Measurements from ENCODE around the gene LIMCH1. TPM values are rescaled to one million over a fixed set of nuclear protein-coding genes. Genes with fewer than 3 reads are reported as not detected.

Gene LIMCH1
- total RNA-seq, 1 donor from 2014 or later, result 7.1 TPM

GRCh38 chr4:41509451-41509866 lies 28.5 kb upstream of the LIMCH1 start:
- no peaks in the 10 kb centered on the region for H3K9me3 ChIP-seq (ENCODE audit: insufficient read depth, low read depth, low read length)
- no peak overlapping the region for H3K27ac ChIP-seq (ENCODE audit: low read depth, low read length)
- peaks cover 19% of the 10 kb centered on the region for H3K4me1 ChIP-seq (ENCODE audit: insufficient read depth, low read length)
- no peak overlapping the region for H3K4me3 ChIP-seq (ENCODE audit: insufficient read depth, low read depth, low read length)
- H2AFZ ChIP-seq (ENCODE audit: low read depth, low read length), result no peak overlapping the region
- H3K4me3 Mint-ChIP-seq (ENCODE audit: unreplicated experiment), result no peak overlapping the region
- H3K27ac Mint-ChIP-seq (ENCODE audit: unreplicated experiment), result no peak overlapping the region
- no peaks in the 10 kb centered on the region for H3K79me2 ChIP-seq (ENCODE audit: insufficient read depth, low read length)
- H3K4me2 ChIP-seq (ENCODE audit: low read length), result no peak overlapping the region
- no peak for DNase-seq (ENCODE audit: low read depth)
- H3K4me1 Mint-ChIP-seq (ENCODE audit: low read depth, unreplicated experiment), result peaks cover 9% of the 10 kb centered on the region
- TF ChIP-seq CTCF (IDR thresholded peaks at IDR 0.05; ENCODE audit: insufficient read depth, low read depth, low read length) (no peak), EZH2 (IDR thresholded peaks at IDR 0.05; ENCODE audit: insufficient read depth, low read length) (no peak)
- peaks cover 5% of the 10 kb centered on the region for H3K9me3 Mint-ChIP-seq (ENCODE audit: unreplicated experiment)
- H3K9ac ChIP-seq (ENCODE audit: low read length), result no peak overlapping the region
- no peaks in the 10 kb centered on the region for H4K20me1 ChIP-seq (ENCODE audit: insufficient read depth, low read length)
- FAIRE-seq, result no peak
- no peaks in the 10 kb centered on the region for H3K27me3 ChIP-seq (ENCODE audit: insufficient read depth, low read length)
- no peaks in the 10 kb centered on the region for H3K27me3 Mint-ChIP-seq (ENCODE audit: low read depth, unreplicated experiment)
- H3K36me3 Mint-ChIP-seq (ENCODE audit: low read depth, unreplicated experiment), result no peaks in the 10 kb centered on the region
- H3K36me3 ChIP-seq (ENCODE audit: insufficient read depth, low read length), result no peaks in the 10 kb centered on the region

GRCh38 chr4:41510179-41510578 lies 27.8 kb upstream of the LIMCH1 start:
- Histone ChIP-seq H3K4me2 (ENCODE audit: low read length) (no peak overlapping the region), H4K20me1 (ENCODE audit: insufficient read depth, low read length) (no peaks in the 10 kb centered on the region), H3K79me2 (ENCODE audit: insufficient read depth, low read length) (no peaks in the 10 kb centered on the region), H3K4me1 (ENCODE audit: insufficient read depth, low read length) (peaks cover 13% of the 10 kb centered on the region), H3K4me3 (ENCODE audit: insufficient read depth, low read depth, low read length) (no peak overlapping the region), H3K36me3 (ENCODE audit: insufficient read depth, low read length) (no peaks in the 10 kb centered on the region), H3K27me3 (ENCODE audit: insufficient read depth, low read length) (no peaks in the 10 kb centered on the region), H3K27ac (ENCODE audit: low read depth, low read length) (no peak overlapping the region), H3K9ac (ENCODE audit: low read length) (no peak overlapping the region), H3K9me3 (ENCODE audit: insufficient read depth, low read depth, low read length) (no peaks in the 10 kb centered on the region), H2AFZ (ENCODE audit: low read depth, low read length) (no peak overlapping the region)
- DNase-seq (ENCODE audit: low read depth) (no peak), FAIRE-seq (no peak)
- peaks cover 1% of the 10 kb centered on the region for H3K27me3 Mint-ChIP-seq (ENCODE audit: low read depth, unreplicated experiment)
- no peaks in the 10 kb centered on the region for H3K36me3 Mint-ChIP-seq (ENCODE audit: low read depth, unreplicated experiment)
- peaks cover 8% of the 10 kb centered on the region for H3K4me1 Mint-ChIP-seq (ENCODE audit: low read depth, unreplicated experiment)
- H3K9me3 Mint-ChIP-seq (ENCODE audit: unreplicated experiment), result peaks cover 5% of the 10 kb centered on the region
- no peak overlapping the region for H3K4me3 Mint-ChIP-seq (ENCODE audit: unreplicated experiment)
- TF ChIP-seq EZH2 (IDR thresholded peaks at IDR 0.05; ENCODE audit: insufficient read depth, low read length) (no peak), CTCF (IDR thresholded peaks at IDR 0.05; ENCODE audit: insufficient read depth, low read depth, low read length) (no peak)
- H3K27ac Mint-ChIP-seq (ENCODE audit: unreplicated experiment), result no peak overlapping the region

GRCh38 chr4:41512136-41512535 lies 25.8 kb upstream of the LIMCH1 start:
- Histone ChIP-seq H3K27ac (ENCODE audit: low read depth, low read length) (no peak overlapping the region), H3K4me1 (ENCODE audit: insufficient read depth, low read length) (peaks cover 2% of the 10 kb centered on the region), H3K36me3 (ENCODE audit: insufficient read depth, low read length) (no peaks in the 10 kb centered on the region), H3K27me3 (ENCODE audit: insufficient read depth, low read length) (no peaks in the 10 kb centered on the region), H4K20me1 (ENCODE audit: insufficient read depth, low read length) (no peaks in the 10 kb centered on the region), H3K4me3 (ENCODE audit: insufficient read depth, low read depth, low read length) (no peak overlapping the region), H3K9ac (ENCODE audit: low read length) (no peak overlapping the region), H3K9me3 (ENCODE audit: insufficient read depth, low read depth, low read length) (no peaks in the 10 kb centered on the region), H2AFZ (ENCODE audit: low read depth, low read length) (no peak overlapping the region), H3K4me2 (ENCODE audit: low read length) (no peak overlapping the region), H3K79me2 (ENCODE audit: insufficient read depth, low read length) (no peaks in the 10 kb centered on the region)
- H3K27me3 Mint-ChIP-seq (ENCODE audit: low read depth, unreplicated experiment), result peaks cover 13% of the 10 kb centered on the region
- no peak overlapping the region for H3K4me3 Mint-ChIP-seq (ENCODE audit: unreplicated experiment)
- no peaks in the 10 kb centered on the region for H3K36me3 Mint-ChIP-seq (ENCODE audit: low read depth, unreplicated experiment)
- H3K9me3 Mint-ChIP-seq (ENCODE audit: unreplicated experiment), result peaks cover 5% of the 10 kb centered on the region
- DNase-seq (ENCODE audit: low read depth) (no peak), FAIRE-seq (no peak)
- TF ChIP-seq CTCF (IDR thresholded peaks at IDR 0.05; ENCODE audit: insufficient read depth, low read depth, low read length), result no peak
- TF ChIP-seq EZH2 (IDR thresholded peaks at IDR 0.05; ENCODE audit: insufficient read depth, low read length), result no peak
- no peaks in the 10 kb centered on the region for H3K4me1 Mint-ChIP-seq (ENCODE audit: low read depth, unreplicated experiment)
- no peak overlapping the region for H3K27ac Mint-ChIP-seq (ENCODE audit: unreplicated experiment)
